Measurements from ENCODE around the gene KCTD10.
A peak's percentile ranks its signal among the peaks of the same experiment; 100 is the strongest.

The KCTD10 gene

GRCh38 chr12:109467978-109468676 is 9.0 kb downstream of the KCTD10 start:
- in situ Hi-C loops (cut with HindIII; ENCODE audit: low sequenced_read_pairs), result no loop called here
- no peak for TF ChIP-seq CTCF (IDR thresholded peaks at IDR 0.05; ENCODE audit: low read depth, low read length, missing control alignments)
- H3K4me3 ChIP-seq (ENCODE audit: low read depth, low read length), result no peak overlapping the region
- no peak for DNase-seq (ENCODE audit: low read depth)

- no peak for TF ChIP-seq CTCF (IDR thresholded peaks at IDR 0.05; ENCODE audit: low read depth, low read length, missing control alignments)
- in situ Hi-C loops (cut with HindIII; ENCODE audit: low sequenced_read_pairs), result no loop called here
- H3K4me3 ChIP-seq (ENCODE audit: low read depth, low read length), result no peak overlapping the region
- no peak for DNase-seq (ENCODE audit: low read depth)
Observed at GRCh38 chr12:109466821-109467220, 10.3 kb downstream of the KCTD10 start.

DNA sequence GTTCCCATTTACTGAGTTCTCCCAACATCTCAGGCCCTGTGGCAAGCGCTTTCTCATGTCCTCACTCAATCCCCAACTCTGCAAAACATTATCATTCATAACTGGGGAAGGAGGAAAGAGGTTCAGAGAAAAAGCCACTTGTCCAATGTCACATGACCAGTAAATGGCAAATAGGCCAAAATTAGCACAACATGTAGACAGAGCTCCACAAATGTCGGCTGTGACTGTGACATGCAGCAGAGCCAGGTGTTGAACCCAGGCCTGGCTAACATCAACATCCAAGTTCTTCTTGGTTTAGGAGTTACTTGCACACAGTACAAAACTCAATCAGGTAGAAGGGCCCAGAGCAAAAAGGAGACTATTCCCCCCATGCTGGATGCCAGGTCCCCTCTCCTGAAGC is 10.8 kb downstream of the KCTD10 start:
- in situ Hi-C loops (cut with HindIII; ENCODE audit: low sequenced_read_pairs), result no loop called here
- H3K4me3 ChIP-seq (ENCODE audit: low read depth, low read length), result no peak overlapping the region
- DNase-seq (ENCODE audit: low read depth), result no peak
- TF ChIP-seq CTCF (IDR thresholded peaks at IDR 0.05; ENCODE audit: low read depth, low read length, missing control alignments), result no peak

DNA sequence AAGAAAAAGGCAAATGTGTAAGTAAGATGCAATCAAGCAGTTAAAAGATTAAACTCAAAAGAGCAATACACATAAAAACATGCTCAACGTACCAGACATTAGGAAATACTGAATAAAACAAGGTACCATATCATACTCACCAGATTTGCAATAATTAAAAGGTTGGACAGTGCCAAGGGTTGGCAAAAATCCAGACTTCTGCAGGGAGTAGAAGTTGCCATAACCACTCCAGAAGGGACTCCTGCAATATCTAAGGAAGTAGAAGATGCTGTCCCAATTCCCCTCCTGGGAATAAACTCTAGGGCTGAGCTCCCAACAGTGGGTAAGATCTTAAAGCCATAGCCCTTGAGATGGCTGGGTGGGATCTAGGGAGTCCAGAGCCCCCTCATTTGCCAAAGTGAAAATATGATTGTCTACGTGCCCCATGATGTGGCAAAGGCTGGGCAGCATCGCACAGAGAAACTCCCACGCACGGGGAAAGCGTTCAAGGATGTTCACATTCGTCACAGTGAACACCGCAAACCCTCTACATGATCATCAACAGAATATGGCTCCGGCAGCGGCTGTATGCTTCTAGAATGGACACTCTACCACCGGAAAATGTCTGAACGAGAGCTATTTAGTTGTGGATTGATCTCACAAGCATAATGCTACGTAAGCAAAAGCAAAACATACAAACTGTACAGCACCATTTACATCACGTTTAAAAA is 12.3 kb downstream of the KCTD10 start:
- in situ Hi-C loops (cut with HindIII; ENCODE audit: low sequenced_read_pairs), result no loop called here
- TF ChIP-seq CTCF (IDR thresholded peaks at IDR 0.05; ENCODE audit: low read depth, low read length, missing control alignments), result no peak
- DNase-seq (ENCODE audit: low read depth), result no peak
- H3K4me3 ChIP-seq (ENCODE audit: low read depth, low read length), result no peak overlapping the region

GRCh38 chr12:109463756-109464155 is 13.3 kb downstream of the KCTD10 start:
- no peak for TF ChIP-seq CTCF (IDR thresholded peaks at IDR 0.05; ENCODE audit: low read depth, low read length, missing control alignments)
- in situ Hi-C loops (cut with HindIII; ENCODE audit: low sequenced_read_pairs), result no loop called here
- DNase-seq (ENCODE audit: low read depth), result no peak
- peak overlapping the region; percentile 2 for H3K4me3 ChIP-seq (ENCODE audit: low read depth, low read length)

GRCh38 chr12:109462868-109463692 is 14.0 kb downstream of the KCTD10 start:
- TF ChIP-seq CTCF (IDR thresholded peaks at IDR 0.05; ENCODE audit: low read depth, low read length, missing control alignments), result no peak
- peak; percentile 98 for DNase-seq (ENCODE audit: low read depth)
- in situ Hi-C loops (cut with HindIII; ENCODE audit: low sequenced_read_pairs), result no loop called here
- peak overlapping the region; percentile 22 for H3K4me3 ChIP-seq (ENCODE audit: low read depth, low read length)

Measured in astrocyte of the cerebellum (primary cell).